AG20443 (cell line): Measurements from ENCODE around the gene CABLES1.
A peak's percentile ranks its signal among the peaks of the same experiment; 100 is the strongest.

ENCODE experiments used
- DNase-seq: peaks from one replicate; pipeline ENCODE4 v3.0.0; 2012; ENCODE audit warnings: low spot score, mixed read lengths

The CABLES1 gene

GRCh38 chr18:23169673-23170044 lies 34.4 kb downstream of the CABLES1 start:
- DNase-seq, result no peak

- no peak for DNase-seq
Observed at GRCh38 chr18:23170137-23170536, 34.9 kb downstream of the CABLES1 start.

- no peak for DNase-seq
Observed at GRCh38 chr18:23171581-23172156, 36.4 kb downstream of the CABLES1 start.

- DNase-seq, result no peak
Observed at GRCh38 chr18:23172591-23173380, 37.5 kb downstream of the CABLES1 start.

GRCh38 chr18:23173912-23174311 lies 38.6 kb downstream of the CABLES1 start:
- DNase-seq, result no peak

- no peak for DNase-seq
Observed at GRCh38 chr18:23176701-23177432, 41.6 kb downstream of the CABLES1 start.

GRCh38 chr18:23177433-23178072 lies 42.3 kb downstream of the CABLES1 start:
- DNase-seq, result no peak

- no peak for DNase-seq
Observed at GRCh38 chr18:23178201-23178600, 42.9 kb downstream of the CABLES1 start.

- no peak for DNase-seq
Observed at GRCh38 chr18:23178661-23179081, 43.4 kb downstream of the CABLES1 start.

- no peak for DNase-seq
Observed at GRCh38 chr18:23179416-23179815, 44.1 kb downstream of the CABLES1 start.

- no peak for DNase-seq
Observed at GRCh38 chr18:23181547-23181946, 46.3 kb downstream of the CABLES1 start.

- no peak for DNase-seq
Observed at GRCh38 chr18:23182606-23183005, 47.3 kb downstream of the CABLES1 start.

- peak; percentile 64 for DNase-seq
Observed at GRCh38 chr18:23183411-23184150, 48.3 kb downstream of the CABLES1 start.

GRCh38 chr18:23186781-23187180 lies 51.5 kb downstream of the CABLES1 start:
- no peak for DNase-seq

GRCh38 chr18:23188068-23188760 lies 52.9 kb downstream of the CABLES1 start:
- no peak for DNase-seq

- DNase-seq, result no peak
Observed at GRCh38 chr18:23189099-23189498, 53.8 kb downstream of the CABLES1 start.

GRCh38 chr18:23189768-23190661 lies 54.7 kb downstream of the CABLES1 start:
- no peak for DNase-seq

- no peak for DNase-seq
Observed at GRCh38 chr18:23191232-23191631, 55.9 kb downstream of the CABLES1 start.

GRCh38 chr18:23193742-23194141 lies 58.5 kb downstream of the CABLES1 start:
- DNase-seq, result no peak
